CD4-positive, alpha-beta memory T cell (primary cell): ENCODE results near the gene ERAL1. TPM values are rescaled to one million over a fixed set of nuclear protein-coding genes. Genes with fewer than 3 reads are reported as not detected.

Experiments used
- microRNA-seq: library from miRNA; unstranded; fragments of <30 nt; microRNA quantifications from one replicate; pipeline ENCODE4 v1.2.0, GENCODE V29; 2021; ENCODE audit warnings: borderline replicate concordance, borderline number of aligned reads, borderline microRNAs expressed, mixed read lengths
- polyA plus RNA-seq, 2 donors: library from polyadenylated mRNA; unstranded; fragments of 300-500 nt; fragmentation: Illumina TruSeq; gene quantifications; one replicate each; pipeline ENCODE4 v1.2.3, GENCODE V29; 2021
- total RNA-seq, 2 experiments: library from RNA; stranded (reverse); gene quantifications; one replicate each; pipeline ENCODE4 v1.2.3, GENCODE V29; 2021

ERAL1 gene
- total and polyA plus RNA-seq, 4 experiments from 2014 or later, result 23.5 to 41.7 (median 32.7) TPM

Small RNAs within 50 kb of the gene (microRNA-seq; reads per million reads assigned to microRNA genes)
- not detected for gene MIR451B

Other genes with a start within 250 kb of the ERAL1 start
- 10 to 100 TPM; 27.2 to 29.6 TPM for gene RSKR, start 240.8 kb upstream of the ERAL1 start, total RNA-seq
- gene RSKR, start 240.8 kb upstream of the ERAL1 start, polyA plus RNA-seq, result not detected
- gene BLTP2, start 209.9 kb upstream of the ERAL1 start, total RNA-seq, result 100 to 1,000 TPM; 132 to 149 TPM
- gene BLTP2, start 209.9 kb upstream of the ERAL1 start, polyA plus RNA-seq, result 10 to 100 TPM; 23.5 to 49.9 TPM
- 10 to 100 TPM; 41.5 to 48.1 TPM for gene SDF2, start 193.1 kb upstream of the ERAL1 start, total RNA-seq
- gene SDF2, start 193.1 kb upstream of the ERAL1 start, polyA plus RNA-seq, result 10 to 100 TPM; 56.3 to 92.0 TPM
- 100 to 1,000 TPM in 1 of 2 experiments, 10 to 100 TPM in 1; 96.5 to 102 TPM for gene SUPT6H, start 192.8 kb upstream of the ERAL1 start, total RNA-seq
- gene SUPT6H, start 192.8 kb upstream of the ERAL1 start, polyA plus RNA-seq, result 10 to 100 TPM in 1 of 2 donors, under 1 TPM in 1; 0.81 to 24.0 TPM
- 10 to 100 TPM; 14.3 to 17.4 TPM for gene PROCA1, start 143.1 kb upstream of the ERAL1 start, total RNA-seq
- 1 to 10 TPM in 1 of 2 donors, under 1 TPM in 1; 0.12 to 1.4 TPM for gene PROCA1, start 143.1 kb upstream of the ERAL1 start, polyA plus RNA-seq
- gene RAB34, start 137.1 kb upstream of the ERAL1 start, total RNA-seq, result 1 to 10 TPM; 4.0 to 6.3 TPM
- gene RAB34, start 137.1 kb upstream of the ERAL1 start, polyA plus RNA-seq, result 1 to 10 TPM; 3.0 to 8.7 TPM
- 1,000 to 10,000 TPM; 3,285 to 3,424 TPM for gene RPL23A, start 135.0 kb upstream of the ERAL1 start, total RNA-seq
- gene RPL23A, start 135.0 kb upstream of the ERAL1 start, polyA plus RNA-seq, result 1,000 to 10,000 TPM; 5,402 to 5,583 TPM
- gene TLCD1, start 128.8 kb upstream of the ERAL1 start, total RNA-seq, result 1 to 10 TPM; 1.0 to 2.2 TPM
- under 1 TPM in 1 of 2 donors, not detected in 1; 0.52 TPM for gene TLCD1, start 128.8 kb upstream of the ERAL1 start, polyA plus RNA-seq
- gene NEK8, start 126.2 kb upstream of the ERAL1 start, total RNA-seq, result 10 to 100 TPM; 11.4 to 13.8 TPM
- gene NEK8, start 126.2 kb upstream of the ERAL1 start, polyA plus RNA-seq, result 1 to 10 TPM; 1.9 to 4.5 TPM
- 10 to 100 TPM; 31.2 to 32.9 TPM for gene TRAF4, start 111.0 kb upstream of the ERAL1 start, total RNA-seq
- gene TRAF4, start 111.0 kb upstream of the ERAL1 start, polyA plus RNA-seq, result 1 to 10 TPM in 1 of 2 donors, under 1 TPM in 1; 0.61 to 2.5 TPM
- 10 to 100 TPM; 19.0 to 23.0 TPM for gene FAM222B, start 12.2 kb upstream of the ERAL1 start, total RNA-seq
- gene FAM222B, start 12.2 kb upstream of the ERAL1 start, polyA plus RNA-seq, result 10 to 100 TPM in 1 of 2 donors, 1 to 10 TPM in 1; 7.9 to 23.2 TPM
- gene FLOT2, start 42.7 kb downstream of the ERAL1 start, total RNA-seq, result 100 to 1,000 TPM; 216 to 224 TPM
- gene FLOT2, start 42.7 kb downstream of the ERAL1 start, polyA plus RNA-seq, result 100 to 1,000 TPM; 284 to 288 TPM
- 10 to 100 TPM; 44.6 to 49.6 TPM for gene DHRS13, start 48.1 kb downstream of the ERAL1 start, total RNA-seq
- 10 to 100 TPM; 15.1 to 19.6 TPM for gene DHRS13, start 48.1 kb downstream of the ERAL1 start, polyA plus RNA-seq
- gene PHF12, start 96.5 kb downstream of the ERAL1 start, total RNA-seq, result 100 to 1,000 TPM; 125 to 135 TPM
- gene PHF12, start 96.5 kb downstream of the ERAL1 start, polyA plus RNA-seq, result 10 to 100 TPM in 1 of 2 donors, 1 to 10 TPM in 1; 5.0 to 12.7 TPM
- gene SEZ6, start 151.0 kb downstream of the ERAL1 start, total RNA-seq, result not detected
- gene SEZ6, start 151.0 kb downstream of the ERAL1 start, polyA plus RNA-seq, result under 1 TPM; 0.41 to 0.81 TPM
- 1 to 10 TPM; 3.5 to 3.6 TPM for gene PIPOX, start 188.1 kb downstream of the ERAL1 start, total RNA-seq
- gene PIPOX, start 188.1 kb downstream of the ERAL1 start, polyA plus RNA-seq, result under 1 TPM in 1 of 2 donors, not detected in 1; 0.29 TPM